ENCODE data around the gene PTMS. TPM values are rescaled to one million over a fixed set of nuclear protein-coding genes. Genes with fewer than 3 reads are reported as not detected.

Gene PTMS
- total RNA-seq, 1 donor = 1.9 TPM

- H3K27me3 ChIP-seq (ENCODE audit: insufficient read depth, low read length) = no peaks in the 10 kb centered on the region
- H3K4me3 ChIP-seq (ENCODE audit: low read length) = no peak overlapping the region
- H3K4me1 ChIP-seq (ENCODE audit: insufficient read depth, low read length) = peaks cover 66% of the 10 kb centered on the region
- no peaks in the 10 kb centered on the region for H3K9me3 ChIP-seq (ENCODE audit: low read depth, low read length)
These were observed 20.4 kb downstream of the PTMS start for GRCh38 chr12:6786416-6787094.

DNA sequence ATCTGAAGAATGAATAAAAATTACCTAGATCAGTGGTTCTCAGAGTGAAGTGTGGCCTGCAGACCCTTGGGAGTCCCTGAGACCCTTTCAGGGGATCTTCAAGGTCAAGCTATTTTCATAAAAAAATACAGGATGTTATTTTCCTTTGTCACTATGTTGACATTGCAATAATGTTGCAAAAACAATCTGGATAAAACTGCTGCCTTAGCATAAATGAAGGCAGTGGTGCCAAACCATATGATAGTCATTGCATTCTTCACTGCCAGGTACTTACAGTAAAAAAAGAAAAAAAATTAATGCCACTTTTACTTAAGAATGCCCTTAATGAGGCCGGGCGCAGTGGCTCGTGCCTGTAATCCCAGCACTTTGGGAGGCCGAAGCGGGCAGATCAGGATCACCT lies 21.1 kb downstream of the PTMS start:
- H3K9me3 ChIP-seq (ENCODE audit: low read depth, low read length) = no peaks in the 10 kb centered on the region
- H3K4me3 ChIP-seq (ENCODE audit: low read length) = no peak overlapping the region
- no peaks in the 10 kb centered on the region for H3K27me3 ChIP-seq (ENCODE audit: insufficient read depth, low read length)
- peaks cover 73% of the 10 kb centered on the region for H3K4me1 ChIP-seq (ENCODE audit: insufficient read depth, low read length)

- H3K4me1 ChIP-seq (ENCODE audit: insufficient read depth, low read length) = peaks cover 80% of the 10 kb centered on the region
- H3K9me3 ChIP-seq (ENCODE audit: low read depth, low read length) = no peaks in the 10 kb centered on the region
- H3K27me3 ChIP-seq (ENCODE audit: insufficient read depth, low read length) = no peaks in the 10 kb centered on the region
- H3K4me3 ChIP-seq (ENCODE audit: low read length) = peak within 1 kb of the TSS; percentile 63
These were observed 23.1 kb downstream of the PTMS start, which contains the start of gene CD4 for GRCh38 chr12:6788972-6789924. CD4 (plus strand) TSS chr12:6789528; CDS start chr12:6800139, 10,611 bp downstream.

- Histone ChIP-seq H3K4me3 (ENCODE audit: low read length) (peak overlapping the region; percentile 63), H3K9me3 (ENCODE audit: low read depth, low read length) (no peaks in the 10 kb centered on the region), H3K4me1 (ENCODE audit: insufficient read depth, low read length) (peaks cover 66% of the 10 kb centered on the region)
These were observed 24.5 kb downstream of the PTMS start for GRCh38 chr12:6790496-6791150.

GRCh38 chr12:6791931-6792520 lies 25.9 kb downstream of the PTMS start:
- no peaks in the 10 kb centered on the region for H3K9me3 ChIP-seq (ENCODE audit: low read depth, low read length)
- H3K4me1 ChIP-seq (ENCODE audit: insufficient read depth, low read length) = peaks cover 52% of the 10 kb centered on the region
- H3K27me3 ChIP-seq (ENCODE audit: insufficient read depth, low read length) = no peaks in the 10 kb centered on the region
- peak overlapping the region; percentile 35 for H3K4me3 ChIP-seq (ENCODE audit: low read length)

More at GRCh38 chr12:6790496-6791150, 24.5 kb downstream of the PTMS start:
- no peaks in the 10 kb centered on the region for H3K27me3 ChIP-seq (ENCODE audit: insufficient read depth, low read length)

DNA sequence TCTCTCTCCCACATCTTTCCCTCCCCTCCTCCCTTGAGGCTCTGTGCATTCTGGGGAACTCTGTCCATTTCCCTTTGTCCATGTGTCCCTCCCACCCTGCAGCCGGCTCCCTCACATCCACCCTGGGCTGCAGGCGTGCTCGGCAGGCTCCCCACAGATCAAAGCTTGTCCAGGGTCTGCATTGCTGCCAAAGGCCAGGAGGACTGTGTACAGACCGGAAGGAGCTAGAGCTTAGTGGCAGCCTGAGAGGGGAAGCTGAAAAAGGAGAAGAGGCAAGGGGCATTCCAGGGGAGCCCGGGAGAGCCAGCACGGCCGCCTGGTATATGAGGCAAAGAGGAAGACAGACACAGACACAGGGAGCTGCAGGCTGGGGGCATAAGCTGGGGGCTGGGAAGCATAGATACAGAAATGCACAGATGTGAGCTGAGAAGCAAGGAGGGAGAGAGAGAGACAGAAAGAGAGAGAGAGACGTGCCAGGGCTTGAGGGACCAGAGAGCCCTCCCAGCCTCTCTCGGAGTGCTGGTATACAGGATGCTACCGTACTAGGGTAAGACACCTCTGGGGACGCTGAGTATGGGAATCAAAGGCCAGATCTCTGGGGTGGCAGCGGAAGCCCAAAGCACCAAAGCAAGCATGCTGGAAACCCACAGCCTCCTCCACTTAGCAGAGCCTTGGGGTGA lies 26.5 kb downstream of the PTMS start:
- H3K4me1 ChIP-seq (ENCODE audit: insufficient read depth, low read length) = peaks cover 46% of the 10 kb centered on the region
- no peaks in the 10 kb centered on the region for H3K9me3 ChIP-seq (ENCODE audit: low read depth, low read length)
- no peaks in the 10 kb centered on the region for H3K27me3 ChIP-seq (ENCODE audit: insufficient read depth, low read length)
- peak overlapping the region; percentile 35 for H3K4me3 ChIP-seq (ENCODE audit: low read length)

DNA sequence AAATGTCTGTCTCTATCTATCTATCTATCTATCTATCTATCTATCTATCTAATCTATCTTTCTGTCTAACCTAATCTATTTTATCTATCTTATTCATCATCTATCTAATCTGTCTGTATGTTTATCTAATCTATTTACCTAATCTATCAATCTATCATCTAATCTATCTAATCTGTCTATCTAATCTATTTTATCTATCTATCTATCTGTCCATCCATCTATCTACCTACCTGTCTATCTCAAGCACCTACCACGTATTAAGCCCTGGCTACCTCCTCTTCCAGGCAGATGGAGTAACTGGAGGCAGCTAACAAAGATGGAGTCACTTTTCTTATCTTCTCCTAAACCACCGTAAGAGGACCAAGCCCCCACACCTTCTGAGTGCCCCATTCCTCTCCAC lies 28.9 kb downstream of the PTMS start:
- H3K4me1 ChIP-seq (ENCODE audit: insufficient read depth, low read length) = peaks cover 36% of the 10 kb centered on the region
- no peaks in the 10 kb centered on the region for H3K9me3 ChIP-seq (ENCODE audit: low read depth, low read length)
- no peaks in the 10 kb centered on the region for H3K27me3 ChIP-seq (ENCODE audit: insufficient read depth, low read length)
- no peak overlapping the region for H3K4me3 ChIP-seq (ENCODE audit: low read length)

DNA sequence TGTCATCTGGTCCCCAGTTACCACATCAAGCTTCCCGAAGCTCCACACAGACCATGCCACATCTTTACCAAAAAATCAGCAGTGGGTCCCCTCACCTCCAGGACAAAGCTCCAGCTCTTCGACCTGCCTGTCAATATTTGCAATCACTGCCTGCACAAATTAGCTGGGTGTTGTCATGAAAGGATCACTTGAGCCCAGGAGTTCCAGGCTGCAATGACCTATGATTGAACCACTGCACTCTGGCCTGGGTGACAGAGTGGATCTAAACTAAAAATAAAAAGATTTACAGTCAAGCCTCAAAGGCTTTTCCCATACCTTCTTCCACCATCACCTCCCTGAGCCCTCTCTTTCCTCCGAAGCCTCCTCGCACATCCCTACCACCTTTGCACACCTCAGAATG lies 30.4 kb downstream of the PTMS start:
- H3K4me3 ChIP-seq (ENCODE audit: low read length) = no peak overlapping the region
- peaks cover 23% of the 10 kb centered on the region for H3K4me1 ChIP-seq (ENCODE audit: insufficient read depth, low read length)
- no peaks in the 10 kb centered on the region for H3K9me3 ChIP-seq (ENCODE audit: low read depth, low read length)
- H3K27me3 ChIP-seq (ENCODE audit: insufficient read depth, low read length) = no peaks in the 10 kb centered on the region

DNA sequence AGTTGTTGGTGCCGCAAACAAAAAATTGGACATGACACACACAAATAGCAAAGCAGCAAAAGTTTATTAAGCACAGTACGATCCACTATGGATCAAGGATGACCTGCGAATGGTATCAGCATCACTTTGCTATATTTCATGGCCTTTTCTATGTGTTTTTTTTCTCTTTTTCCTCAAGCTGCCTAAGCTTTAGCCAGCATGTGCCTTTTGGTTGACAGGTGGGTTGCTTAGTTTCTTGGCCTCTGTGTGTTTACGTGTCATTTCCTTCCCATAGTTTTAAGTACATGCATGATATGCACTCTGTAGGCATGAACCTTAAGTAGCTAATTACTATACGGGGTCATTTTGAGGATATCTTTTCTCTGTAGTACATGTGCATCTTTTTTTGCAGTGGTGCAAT lies 33.0 kb downstream of the PTMS start:
- Histone ChIP-seq H3K9me3 (ENCODE audit: low read depth, low read length) (no peaks in the 10 kb centered on the region), H3K4me3 (ENCODE audit: low read length) (no peak overlapping the region), H3K4me1 (ENCODE audit: insufficient read depth, low read length) (no peaks in the 10 kb centered on the region), H3K27me3 (ENCODE audit: insufficient read depth, low read length) (no peaks in the 10 kb centered on the region)

DNA sequence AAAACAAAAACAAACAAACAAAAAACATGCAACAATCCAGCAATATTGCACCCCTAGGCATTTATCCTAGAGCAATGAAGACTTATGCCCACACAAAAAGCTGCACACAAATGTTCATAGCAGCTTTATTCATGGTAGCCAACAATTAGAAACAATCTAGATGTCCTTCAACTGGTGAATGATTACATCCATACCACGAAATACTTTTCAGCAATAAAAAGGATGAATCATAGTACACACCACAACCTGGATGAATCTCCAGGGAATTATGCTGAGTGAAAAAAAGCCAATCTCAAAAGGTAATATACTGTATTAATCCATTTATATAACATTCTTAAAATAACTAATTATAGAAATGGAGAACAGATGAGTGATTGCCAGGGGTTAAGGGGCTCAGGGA lies 41.0 kb downstream of the PTMS start:
- no peak overlapping the region for H3K4me3 ChIP-seq (ENCODE audit: low read length)
- H3K9me3 ChIP-seq (ENCODE audit: low read depth, low read length) = no peaks in the 10 kb centered on the region
- peaks cover 1% of the 10 kb centered on the region for H3K4me1 ChIP-seq (ENCODE audit: insufficient read depth, low read length)

DNA sequence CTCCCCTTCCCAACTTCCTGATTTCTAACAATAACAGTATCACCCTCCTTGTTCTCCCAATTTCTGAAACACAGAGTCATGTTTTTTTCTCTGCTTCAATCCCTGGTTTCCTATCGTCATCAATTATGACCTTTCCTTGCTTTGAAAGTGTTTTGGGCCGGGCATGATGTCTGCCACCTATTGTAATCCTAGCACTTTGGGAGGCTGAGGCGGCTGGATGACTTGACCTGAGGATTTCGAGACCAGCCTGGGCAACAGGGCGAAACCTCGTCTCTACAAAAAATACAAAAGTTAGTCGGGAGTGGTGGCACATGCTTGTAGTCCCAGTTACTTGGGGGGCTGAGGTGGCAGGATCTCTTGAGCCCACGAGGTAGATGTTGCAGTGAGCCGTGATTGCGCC lies 42.9 kb downstream of the PTMS start:
- H3K4me1 ChIP-seq (ENCODE audit: insufficient read depth, low read length) = peaks cover 12% of the 10 kb centered on the region
- no peaks in the 10 kb centered on the region for H3K9me3 ChIP-seq (ENCODE audit: low read depth, low read length)
- no peak overlapping the region for H3K4me3 ChIP-seq (ENCODE audit: low read length)
- H3K27me3 ChIP-seq (ENCODE audit: insufficient read depth, low read length) = no peaks in the 10 kb centered on the region

More for the DNA sequence above, 41.0 kb downstream of the PTMS start:
- H3K27me3 ChIP-seq (ENCODE audit: insufficient read depth, low read length) = no peaks in the 10 kb centered on the region

DNA sequence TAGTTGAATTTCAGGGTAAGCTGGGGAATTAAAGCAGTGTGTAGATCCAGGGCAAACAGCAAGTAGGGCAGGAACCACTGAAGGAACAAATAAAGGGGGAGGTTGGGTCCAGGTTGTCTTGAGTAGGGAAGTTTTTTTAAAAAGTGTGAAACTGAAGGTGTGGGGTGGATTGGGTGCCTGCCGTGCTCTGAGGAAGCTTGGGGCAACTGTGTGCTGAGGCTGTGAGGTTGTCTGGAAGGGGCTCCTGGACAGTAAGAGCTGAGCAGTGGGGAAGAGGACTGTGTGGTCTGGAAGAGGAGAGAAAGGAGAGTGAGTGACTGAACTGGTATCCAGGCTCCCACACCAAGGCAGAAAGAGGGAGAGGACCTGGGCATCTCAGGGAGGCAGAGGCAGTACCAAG lies 44.6 kb downstream of the PTMS start:
- Histone ChIP-seq H3K4me1 (ENCODE audit: insufficient read depth, low read length) (peaks cover 12% of the 10 kb centered on the region), H3K4me3 (ENCODE audit: low read length) (no peak overlapping the region), H3K27me3 (ENCODE audit: insufficient read depth, low read length) (no peaks in the 10 kb centered on the region), H3K9me3 (ENCODE audit: low read depth, low read length) (no peaks in the 10 kb centered on the region)

DNA sequence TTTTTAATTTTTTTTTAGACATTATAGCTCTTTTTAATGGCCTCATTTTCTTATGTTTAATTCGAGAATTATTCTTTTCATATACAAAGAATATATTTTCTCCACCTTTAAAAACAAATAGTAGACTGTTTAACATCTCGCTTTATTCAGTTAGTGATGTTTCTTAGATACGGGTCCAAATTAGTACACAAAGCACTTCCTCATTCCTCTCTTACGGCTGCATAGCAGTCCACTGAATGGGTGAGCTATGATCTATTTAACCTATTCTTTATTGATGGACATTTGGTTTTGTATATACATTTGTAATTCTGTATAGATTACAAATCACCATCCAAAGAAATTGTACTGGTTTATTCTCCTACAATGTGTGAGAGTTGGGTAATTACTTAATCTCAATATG lies 47.2 kb downstream of the PTMS start:
- H3K27me3 ChIP-seq (ENCODE audit: insufficient read depth, low read length) = no peaks in the 10 kb centered on the region
- H3K4me1 ChIP-seq (ENCODE audit: insufficient read depth, low read length) = peaks cover 12% of the 10 kb centered on the region
- H3K4me3 ChIP-seq (ENCODE audit: low read length) = no peak overlapping the region
- no peaks in the 10 kb centered on the region for H3K9me3 ChIP-seq (ENCODE audit: low read depth, low read length)

DNA sequence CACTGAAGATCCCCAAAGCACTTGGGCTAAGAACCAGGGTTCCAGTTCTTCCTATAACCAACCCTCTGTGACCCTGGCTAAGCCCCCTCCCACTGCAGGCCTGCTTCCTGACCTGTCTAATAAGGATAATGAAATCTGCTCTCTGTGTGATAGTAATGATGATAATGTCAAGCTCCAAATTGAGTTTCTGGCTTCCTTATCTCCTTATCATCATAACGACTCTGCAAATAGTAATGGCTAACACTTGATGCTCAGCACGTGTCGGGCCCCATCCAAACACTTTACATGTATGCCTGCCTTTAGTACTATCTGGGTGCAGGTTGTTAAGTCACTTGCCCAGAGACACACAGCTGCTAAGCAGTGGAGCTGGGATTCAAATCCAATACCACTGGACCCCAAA lies 50.4 kb downstream of the PTMS start:
- H3K27me3 ChIP-seq (ENCODE audit: insufficient read depth, low read length) = no peaks in the 10 kb centered on the region
- H3K4me1 ChIP-seq (ENCODE audit: insufficient read depth, low read length) = peaks cover 24% of the 10 kb centered on the region
- H3K9me3 ChIP-seq (ENCODE audit: low read depth, low read length) = no peaks in the 10 kb centered on the region
- H3K4me3 ChIP-seq (ENCODE audit: low read length) = no peak overlapping the region
